22Rv1 (cell line): Measurements from ENCODE around the gene GRIA4.

Experiments used
- H3K27ac ChIP-seq: fragments of 450-650 bp; 2 replicates; pipeline ENCODE4 v1.5.1; 2017
- ZFX ChIP-seq: fragments of 450-650 bp; IDR thresholded peaks from 2 replicates; pipeline ENCODE4 v1.6.1; 2017; ENCODE audit warnings: antibody characterized with exemption, borderline replicate concordance
- TF ChIP-seq, protein P1 (sequence below): fragments of 450-650 bp; IDR thresholded peaks from 2 replicates; pipeline ENCODE4 v1.5.1; 2017; ENCODE audit warnings: mild to moderate bottlenecking

Gene GRIA4

DNA sequence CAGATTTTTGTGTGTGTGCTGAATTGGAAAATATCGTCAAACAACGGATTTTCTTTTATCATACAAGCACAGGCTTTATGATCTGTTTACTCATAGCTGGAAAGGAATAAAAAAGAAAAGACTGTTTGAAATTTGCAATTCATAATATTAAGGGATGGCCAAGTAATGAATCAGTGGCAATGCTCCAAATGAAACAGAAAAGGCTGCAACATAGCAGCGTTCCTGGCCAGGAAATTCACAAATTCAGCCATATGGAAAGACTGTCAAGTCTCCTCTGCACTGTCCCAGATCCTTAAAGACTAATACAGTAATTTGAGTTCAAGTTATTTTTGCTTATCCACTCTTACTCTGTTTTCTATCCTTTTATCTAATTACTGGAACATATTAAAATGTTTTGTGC, 313.9 kb downstream of the GRIA4 start:
- TF ChIP-seq, protein P1, sequence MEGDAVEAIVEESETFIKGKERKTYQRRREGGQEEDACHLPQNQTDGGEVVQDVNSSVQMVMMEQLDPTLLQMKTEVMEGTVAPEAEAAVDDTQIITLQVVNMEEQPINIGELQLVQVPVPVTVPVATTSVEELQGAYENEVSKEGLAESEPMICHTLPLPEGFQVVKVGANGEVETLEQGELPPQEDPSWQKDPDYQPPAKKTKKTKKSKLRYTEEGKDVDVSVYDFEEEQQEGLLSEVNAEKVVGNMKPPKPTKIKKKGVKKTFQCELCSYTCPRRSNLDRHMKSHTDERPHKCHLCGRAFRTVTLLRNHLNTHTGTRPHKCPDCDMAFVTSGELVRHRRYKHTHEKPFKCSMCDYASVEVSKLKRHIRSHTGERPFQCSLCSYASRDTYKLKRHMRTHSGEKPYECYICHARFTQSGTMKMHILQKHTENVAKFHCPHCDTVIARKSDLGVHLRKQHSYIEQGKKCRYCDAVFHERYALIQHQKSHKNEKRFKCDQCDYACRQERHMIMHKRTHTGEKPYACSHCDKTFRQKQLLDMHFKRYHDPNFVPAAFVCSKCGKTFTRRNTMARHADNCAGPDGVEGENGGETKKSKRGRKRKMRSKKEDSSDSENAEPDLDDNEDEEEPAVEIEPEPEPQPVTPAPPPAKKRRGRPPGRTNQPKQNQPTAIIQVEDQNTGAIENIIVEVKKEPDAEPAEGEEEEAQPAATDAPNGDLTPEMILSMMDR: no peak
- TF ChIP-seq ZFX: no peak
- H3K27ac ChIP-seq: no peak overlapping the region

DNA sequence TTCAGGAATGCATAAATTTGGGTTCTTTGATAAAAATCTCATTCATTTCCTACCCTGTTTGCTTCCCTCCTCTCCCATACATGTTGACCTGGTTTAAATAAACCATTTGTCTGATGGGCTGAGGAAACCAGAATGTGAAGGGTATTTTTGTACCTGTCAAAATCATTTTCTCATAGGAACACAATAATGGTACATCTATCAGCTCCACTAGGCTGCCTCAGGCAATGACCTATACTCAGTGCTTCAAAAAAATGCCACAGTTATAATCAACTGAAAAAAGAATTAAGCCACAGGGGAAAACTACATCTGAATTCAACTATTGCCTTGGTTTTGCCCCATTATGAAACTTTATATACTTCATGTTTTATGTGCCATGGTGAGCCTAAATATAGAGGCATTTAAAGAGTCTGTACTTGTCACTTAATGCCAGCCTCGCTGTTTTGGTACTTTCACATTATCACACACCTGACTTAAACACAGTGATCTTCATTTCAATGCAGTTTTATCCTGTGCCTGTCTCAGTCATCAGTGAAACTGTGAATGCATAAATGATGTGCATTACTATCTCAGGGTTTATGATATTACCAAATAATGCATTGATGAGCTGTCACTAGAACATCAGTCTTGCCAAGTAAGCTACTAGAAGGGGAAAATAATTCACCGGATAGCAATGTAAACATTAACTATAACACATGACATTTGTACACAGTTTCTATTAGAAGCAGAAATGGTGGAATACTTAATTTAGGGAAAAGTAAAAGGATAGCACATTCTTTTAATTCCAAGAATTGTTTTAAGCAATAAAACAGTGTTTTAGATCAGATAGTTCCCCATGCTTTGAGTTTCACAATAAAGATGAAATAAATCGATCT, 319.4 kb downstream of the GRIA4 start:
- no peak overlapping the region for H3K27ac ChIP-seq
- TF ChIP-seq, protein P1: no peak
- TF ChIP-seq ZFX: no peak

DNA sequence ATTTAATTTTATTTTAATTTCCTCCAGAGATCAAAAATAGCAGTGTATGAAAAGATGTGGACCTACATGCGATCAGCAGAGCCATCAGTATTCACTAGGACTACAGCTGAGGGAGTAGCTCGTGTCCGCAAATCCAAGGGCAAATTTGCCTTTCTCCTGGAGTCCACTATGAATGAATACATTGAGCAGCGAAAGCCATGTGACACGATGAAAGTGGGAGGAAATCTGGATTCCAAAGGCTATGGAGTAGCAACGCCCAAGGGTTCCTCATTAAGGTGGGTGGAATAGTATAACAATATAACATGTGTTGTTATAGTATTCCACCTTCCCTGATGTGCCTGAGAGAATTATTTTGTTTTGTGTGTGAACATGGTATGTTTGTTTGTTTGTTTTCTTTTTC, 323.8 kb downstream of the GRIA4 start:
- H3K27ac ChIP-seq: no peak overlapping the region
- TF ChIP-seq, protein P1: no peak
- TF ChIP-seq ZFX: no peak

DNA sequence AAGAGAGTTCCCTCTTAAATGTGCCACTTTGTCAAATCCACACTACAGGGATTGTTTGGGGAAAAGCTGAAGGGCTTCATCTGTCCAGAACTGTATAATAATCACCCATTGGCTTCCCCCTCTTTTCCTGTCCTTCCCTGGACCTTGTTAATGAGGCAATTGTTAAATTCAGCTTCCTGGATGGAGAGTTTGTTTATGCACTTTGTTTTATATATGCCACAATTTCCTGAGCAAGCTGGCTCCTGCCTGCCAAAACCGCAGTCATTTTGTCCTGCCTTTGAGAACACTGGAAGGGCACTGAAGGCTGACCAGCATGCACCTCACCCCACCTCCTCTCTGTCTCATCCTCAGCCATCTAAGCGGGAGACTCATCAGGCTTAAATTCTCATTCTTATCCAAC, 325.9 kb downstream of the GRIA4 start:
- H3K27ac ChIP-seq: no peak overlapping the region
- TF ChIP-seq ZFX: no peak
- TF ChIP-seq, protein P1: no peak

DNA sequence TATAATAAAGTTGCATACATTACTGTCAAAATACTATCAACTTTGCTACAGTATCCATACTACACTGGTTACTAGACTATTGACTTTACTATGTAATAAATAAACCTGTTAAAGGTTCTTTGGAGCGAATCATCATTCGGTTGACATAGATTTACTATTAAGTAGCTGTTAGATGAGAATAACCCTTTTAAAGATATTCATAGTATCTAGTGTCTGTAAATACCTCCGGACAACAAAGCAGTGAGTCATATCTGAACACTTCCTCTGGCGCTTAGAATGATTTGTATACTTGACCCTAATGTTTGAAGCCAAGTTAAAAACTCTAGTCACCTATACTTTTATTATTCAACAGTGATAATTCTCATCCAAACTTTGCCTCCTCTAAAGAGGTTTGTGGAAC, 327.5 kb downstream of the GRIA4 start:
- no peak for TF ChIP-seq ZFX
- TF ChIP-seq, protein P1: no peak
- no peak overlapping the region for H3K27ac ChIP-seq

DNA sequence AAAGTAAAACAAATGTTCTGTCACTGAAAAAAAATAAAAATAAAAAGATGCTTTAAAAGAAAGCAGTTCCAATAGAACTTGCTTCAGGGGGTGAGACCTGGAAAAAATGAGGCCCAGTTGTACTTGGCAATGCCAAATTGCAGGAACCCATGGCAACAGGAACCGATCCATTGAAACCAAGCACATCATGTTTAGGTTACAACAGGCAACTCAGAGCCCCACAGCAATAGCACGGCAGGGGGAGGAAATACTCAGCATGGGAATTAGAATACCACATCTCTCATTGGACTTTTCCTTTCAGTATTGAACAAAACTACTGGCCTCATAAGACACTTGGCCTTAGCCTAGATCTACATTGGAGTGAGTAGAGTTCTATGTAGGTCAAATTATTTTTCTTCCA, 327.9 kb downstream of the GRIA4 start:
- H3K27ac ChIP-seq: no peak overlapping the region
- TF ChIP-seq, protein P1: no peak
- no peak for TF ChIP-seq ZFX

DNA sequence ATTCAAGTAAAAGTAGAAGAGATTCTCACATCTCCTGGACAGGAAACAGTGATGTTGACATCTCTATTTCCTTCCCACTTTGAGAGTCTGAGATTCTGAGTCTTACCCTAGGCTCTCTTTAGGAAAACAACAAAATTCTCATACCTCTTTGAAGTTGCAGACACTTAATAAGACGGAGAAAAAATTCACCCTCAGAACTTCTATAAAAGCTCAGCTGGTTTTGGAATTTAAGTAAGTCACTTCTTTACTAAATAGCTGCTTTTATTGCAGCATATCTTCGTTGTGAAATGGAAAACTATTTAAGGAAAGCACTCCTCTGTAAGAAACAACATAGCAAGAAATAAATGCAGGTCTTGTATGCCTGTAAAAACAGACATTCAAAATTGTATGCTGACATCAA, 333.0 kb downstream of the GRIA4 start:
- TF ChIP-seq, protein P1: no peak
- no peak for TF ChIP-seq ZFX
- no peak overlapping the region for H3K27ac ChIP-seq
